HL-60 (cell line): ENCODE data around the gene DET1.

ENCODE experiments used
- DNase-seq, 2 experiments: peaks; one replicate each; pipeline ENCODE4 v3.0.0-alpha.2; 2010 to 2020; ENCODE audit warnings: low read depth in 1 of 2, low spot score in 1 of 2
- H3K27ac ChIP-seq: fragments of 250-450 bp; sonication (Bioruptor Pico); replicated peaks from 2 replicates; pipeline ENCODE4 v1.5.1; 2020; ENCODE audit warnings: mild to moderate bottlenecking, moderate library complexity
- H3K27me3 ChIP-seq: fragments of 250-450 bp; sonication (Bioruptor Pico); 2 replicates; pipeline ENCODE4 v1.5.1; 2021; ENCODE audit warnings: mild to moderate bottlenecking, moderate library complexity; ENCODE audit not compliant: insufficient read depth, poor library complexity, severe bottlenecking
- H3K4me3 ChIP-seq: replicated peaks from 2 replicates; pipeline ENCODE4 v1.5.1; 2011; ENCODE audit warnings: mild to moderate bottlenecking, control low read depth, low read length; ENCODE audit not compliant: insufficient read depth
- CTCF ChIP-seq: IDR thresholded peaks from one replicate; pipeline ENCODE4 v1.5.1; 2011; ENCODE audit warnings: low read length, control low read depth, inconsistent platforms; ENCODE audit not compliant: insufficient read depth
- GABPA ChIP-seq: IDR thresholded peaks from 2 replicates; pipeline ENCODE4 v1.6.1; 2012; ENCODE audit warnings: low read depth
- POLR2AphosphoS5 ChIP-seq: IDR thresholded peaks from 2 replicates; pipeline ENCODE4 v1.6.1; 2012; ENCODE audit warnings: low read depth
- REST ChIP-seq: IDR thresholded peaks from 2 replicates; pipeline ENCODE4 v1.6.1; 2012; ENCODE audit warnings: low read depth; ENCODE audit not compliant: insufficient replicate concordance
- SPI1 ChIP-seq: IDR thresholded peaks from 2 replicates; pipeline ENCODE4 v1.6.1; 2012; ENCODE audit warnings: low read depth, mild to moderate bottlenecking, borderline replicate concordance

Gene DET1

GRCh38 chr15:88512601-88513000, 33.9 kb downstream of the DET1 start:
- no peak overlapping the region for H3K27ac ChIP-seq
- no peak for TF ChIP-seq POLR2AphosphoS5
- no peak for TF ChIP-seq REST
- TF ChIP-seq SPI1 = no peak
- TF ChIP-seq GABPA = no peak
- no peak for TF ChIP-seq CTCF
- DNase-seq = no peak
- no peaks in the 10 kb centered on the region for H3K27me3 ChIP-seq
- H3K4me3 ChIP-seq = no peak overlapping the region

- H3K4me3 ChIP-seq = no peak overlapping the region
- DNase-seq = no peak
- no peaks in the 10 kb centered on the region for H3K27me3 ChIP-seq
- no peak overlapping the region for H3K27ac ChIP-seq
- TF ChIP-seq GABPA (no peak), SPI1 (no peak), REST (no peak), POLR2AphosphoS5 (no peak), CTCF (no peak)
Measured at GRCh38 chr15:88512078-88512477, 34.4 kb downstream of the DET1 start.

- TF ChIP-seq CTCF = no peak
- no peak for TF ChIP-seq SPI1
- no peak for TF ChIP-seq POLR2AphosphoS5
- TF ChIP-seq REST = no peak
- no peak for TF ChIP-seq GABPA
- DNase-seq = no peak
- Histone ChIP-seq H3K4me3 (no peak overlapping the region), H3K27ac (no peak overlapping the region), H3K27me3 (no peaks in the 10 kb centered on the region)
Measured at GRCh38 chr15:88511161-88511560, 35.3 kb downstream of the DET1 start.
